HEK293T (cell line): ENCODE measurements around the gene SCUBE2.
"Not testable (repeated sequence)": the region's sequence is repeated elsewhere in the genome, so short reads cannot be mapped to it uniquely, and the experiment has no call there.

Experiments
- CTCF ChIA-PET: fragments of 350-600 bp; formaldehyde crosslinking; extraction: SDS; loops from one replicate; lab custom pipeline; 2021; ENCODE audit warnings: antibody characterized with exemption, inconsistent platforms; lab: Yijun Ruan, JAX
- POLR2A ChIA-PET: fragments of 350-600 bp; formaldehyde crosslinking; extraction: SDS; loops from one replicate; lab custom pipeline; 2020; ENCODE audit warnings: antibody characterized with exemption, inconsistent platforms; lab: Yijun Ruan, JAX
- DNase-seq: peaks from one replicate; pipeline ENCODE4 v3.0.0; 2012; ENCODE audit warnings: mixed read lengths; ENCODE audit errors: extremely low spot score
- ARNT ChIP-seq: fragments of 450-650 bp; IDR thresholded peaks from 2 replicates; pipeline ENCODE4 v1.6.1; 2017; ENCODE audit warnings: mild to moderate bottlenecking
- BHLHE40 ChIP-seq: fragments of 450-650 bp; IDR thresholded peaks from 2 replicates; pipeline ENCODE4 v1.6.1; 2016; ENCODE audit warnings: mild to moderate bottlenecking, moderate library complexity, borderline replicate concordance
- CTBP1 ChIP-seq: fragments of 450-650 bp; IDR thresholded peaks from 2 replicates; pipeline ENCODE4 v1.6.1; 2016; ENCODE audit warnings: borderline replicate concordance
- ELF4 ChIP-seq: fragments of 450-650 bp; IDR thresholded peaks from 2 replicates; pipeline ENCODE4 v1.6.1; 2017; ENCODE audit warnings: antibody characterized with exemption
- FOXA1 ChIP-seq: fragments of 450-650 bp; IDR thresholded peaks from 2 replicates; pipeline ENCODE4 v1.6.1; 2016; ENCODE audit warnings: mild to moderate bottlenecking
- FOXK2 ChIP-seq: fragments of 450-650 bp; IDR thresholded peaks from 2 replicates; pipeline ENCODE4 v1.6.1; 2016; ENCODE audit warnings: mild to moderate bottlenecking
- FOXM1 ChIP-seq: fragments of 450-650 bp; IDR thresholded peaks from 2 replicates; pipeline ENCODE4 v1.6.1; 2017; ENCODE audit warnings: mild to moderate bottlenecking, borderline replicate concordance
- HDGF ChIP-seq: fragments of 450-650 bp; IDR thresholded peaks from 2 replicates; pipeline ENCODE4 v1.6.1; 2017; ENCODE audit warnings: antibody characterized with exemption, borderline replicate concordance
- L3MBTL2 ChIP-seq: fragments of 450-650 bp; conservative IDR thresholded peaks from 2 replicates; pipeline ENCODE4 v1.6.1; 2016; ENCODE audit warnings: mild to moderate bottlenecking
- LEF1 ChIP-seq: fragments of 450-650 bp; IDR thresholded peaks from 2 replicates; pipeline ENCODE4 v1.6.1; 2017; ENCODE audit warnings: mild to moderate bottlenecking, borderline replicate concordance
- NFRKB ChIP-seq: fragments of 450-650 bp; IDR thresholded peaks from 2 replicates; pipeline ENCODE4 v1.6.1; 2016; ENCODE audit warnings: mild to moderate bottlenecking, moderate library complexity
- PKNOX1 ChIP-seq: fragments of 450-650 bp; IDR thresholded peaks from 2 replicates; pipeline ENCODE4 v1.6.1; 2016
- SP1 ChIP-seq: fragments of 450-650 bp; IDR thresholded peaks from 2 replicates; pipeline ENCODE4 v1.6.1; 2017
- SUZ12 ChIP-seq: fragments of 450-650 bp; IDR thresholded peaks from 2 replicates; pipeline ENCODE4 v1.6.1; 2016; ENCODE audit warnings: mild to moderate bottlenecking
- TARDBP ChIP-seq: fragments of 450-650 bp; IDR thresholded peaks from 2 replicates; pipeline ENCODE4 v1.6.1; 2016
- ZNF384 ChIP-seq: fragments of 450-650 bp; IDR thresholded peaks from 2 replicates; pipeline ENCODE4 v1.6.1; 2016

The SCUBE2 gene

GRCh38 chr11:8987446-8987845 lies 104.0 kb downstream of the SCUBE2 start:
- no peak for TF ChIP-seq FOXM1
- TF ChIP-seq BHLHE40: no peak
- TF ChIP-seq SUZ12: no peak
- no peak for TF ChIP-seq FOXK2
- no peak for TF ChIP-seq LEF1
- ChIA-PET CTCF (no interaction called here), POLR2A (interaction anchor here (1.3 kb wide), 1 partner anchor 23 kb away, joined by 5 read pairs; the partner anchor contains the start of gene TMEM9B)
- no peak for DNase-seq

DNA sequence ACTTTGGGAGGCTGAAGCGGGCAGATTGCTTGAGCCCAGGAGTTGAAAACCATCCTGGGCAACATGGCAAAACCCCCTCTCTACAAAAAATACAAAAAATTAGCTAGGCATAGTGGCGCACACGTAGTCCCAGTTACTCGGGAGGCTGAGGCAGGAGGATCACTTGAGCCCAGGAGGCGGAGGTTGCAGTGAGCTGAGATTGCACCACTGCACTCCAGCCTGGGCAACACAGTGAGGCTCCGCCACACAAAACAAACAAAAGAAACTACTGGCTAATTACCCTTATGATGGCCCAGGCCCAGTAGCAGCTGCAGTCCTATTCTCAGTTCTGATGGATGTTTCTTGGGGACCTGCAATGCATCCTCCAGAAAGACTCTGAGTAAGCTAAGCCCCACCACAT lies 104.6 kb downstream of the SCUBE2 start:
- POLR2A ChIA-PET, CTCF ChIA-PET, DNase-seq: not testable (repeated sequence)

- TF ChIP-seq NFRKB (no peak), ZNF384 (no peak), ARNT (no peak), L3MBTL2 (no peak), LEF1 (no peak), CTBP1 (no peak), FOXA1 (no peak), FOXM1 (no peak), HDGF (no peak), PKNOX1 (no peak), SUZ12 (no peak), FOXK2 (no peak), ELF4 (no peak), BHLHE40 (no peak), TARDBP (no peak)
- CTCF ChIA-PET: no interaction called here
- POLR2A ChIA-PET: no interaction called here
- no peak for DNase-seq
Measured at GRCh38 chr11:8985462-8985861, 105.9 kb downstream of the SCUBE2 start.

DNA sequence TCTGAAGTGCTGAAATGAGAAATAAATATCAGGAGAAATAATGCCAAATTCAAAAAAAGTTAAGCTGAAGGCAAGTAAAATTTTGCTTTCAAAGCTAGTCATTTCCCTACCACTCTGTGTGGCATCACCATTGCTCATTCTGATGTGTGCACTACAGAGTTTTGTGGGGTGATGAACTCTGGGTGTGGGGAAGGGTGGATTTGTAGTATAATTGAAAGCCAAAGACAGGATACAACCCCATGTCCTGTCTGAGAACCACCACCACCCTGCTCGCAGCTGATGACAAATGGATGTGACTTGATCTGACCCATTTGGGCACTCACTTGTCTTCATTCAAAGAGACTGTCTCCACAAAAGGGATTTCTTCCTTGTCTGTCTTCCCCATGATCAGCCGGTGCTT lies 107.8 kb downstream of the SCUBE2 start:
- TF ChIP-seq NFRKB: no peak
- TF ChIP-seq L3MBTL2: no peak
- TF ChIP-seq BHLHE40: no peak
- TF ChIP-seq ARNT: no peak
- no peak for TF ChIP-seq FOXK2
- no peak for TF ChIP-seq FOXM1
- TF ChIP-seq ZNF384: no peak
- no peak for TF ChIP-seq ELF4
- POLR2A ChIA-PET: no interaction called here
- DNase-seq: no peak
- CTCF ChIA-PET: interaction anchor here (0.9 kb wide), 1 partner anchor 19 kb away, joined by 3 read pairs; no protein-coding TSS in a partner anchor

DNA sequence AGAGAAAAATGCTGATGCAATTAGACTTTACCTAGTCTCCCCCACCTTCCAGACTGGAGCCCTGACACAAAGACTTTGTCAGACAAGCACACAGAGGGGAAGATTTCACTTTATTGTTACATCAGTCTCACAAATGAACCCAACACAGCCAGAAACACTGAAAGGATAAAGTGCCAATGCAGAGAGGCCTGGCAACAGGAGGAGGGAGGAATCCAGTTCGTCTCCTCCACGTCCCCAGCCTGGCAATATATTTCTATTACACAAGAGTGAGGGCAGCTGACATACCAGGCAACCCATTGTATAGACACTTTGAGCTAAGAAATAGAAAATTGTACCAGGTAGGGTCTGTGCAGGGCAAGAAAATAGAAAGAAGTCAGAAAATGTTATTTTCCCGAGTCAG lies 110.9 kb downstream of the SCUBE2 start:
- no peak for DNase-seq
- no peak for TF ChIP-seq CTBP1
- no peak for TF ChIP-seq ARNT
- TF ChIP-seq NFRKB: no peak
- no peak for TF ChIP-seq FOXM1
- no peak for TF ChIP-seq ZNF384
- TF ChIP-seq HDGF: no peak
- no peak for TF ChIP-seq TARDBP
- TF ChIP-seq BHLHE40: no peak
- TF ChIP-seq L3MBTL2: no peak
- ChIA-PET CTCF (interaction anchor here (1.2 kb wide), 1 partner anchor 20 kb away, joined by 3 read pairs; no protein-coding TSS in a partner anchor), POLR2A (interaction anchor here (0.9 to 1.4 kb wide), 2 partner anchors 16 to 70 kb away, joined by 3 read pairs; partner anchors contain the start of gene AKIP1)

DNA sequence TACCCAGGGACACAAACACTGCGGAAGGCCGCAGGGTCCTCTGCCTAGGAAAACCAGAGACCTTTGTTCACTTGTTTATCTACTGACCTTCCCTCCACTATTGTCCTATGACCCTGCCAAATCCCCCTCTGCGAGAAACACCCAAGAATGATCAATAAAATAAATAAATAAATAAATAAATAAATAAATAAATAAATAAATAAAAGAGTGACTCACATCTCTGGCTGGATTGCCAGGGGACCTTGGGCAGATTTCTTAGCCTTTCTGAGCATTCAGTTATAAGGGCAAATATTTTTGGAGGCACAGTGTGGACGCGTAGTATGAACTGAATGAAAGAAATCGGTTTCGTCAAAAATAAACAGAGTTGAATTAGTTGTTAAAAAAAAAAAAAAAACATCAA lies 112.0 kb downstream of the SCUBE2 start:
- DNase-seq, CTCF ChIA-PET, POLR2A ChIA-PET: not testable (repeated sequence)

DNA sequence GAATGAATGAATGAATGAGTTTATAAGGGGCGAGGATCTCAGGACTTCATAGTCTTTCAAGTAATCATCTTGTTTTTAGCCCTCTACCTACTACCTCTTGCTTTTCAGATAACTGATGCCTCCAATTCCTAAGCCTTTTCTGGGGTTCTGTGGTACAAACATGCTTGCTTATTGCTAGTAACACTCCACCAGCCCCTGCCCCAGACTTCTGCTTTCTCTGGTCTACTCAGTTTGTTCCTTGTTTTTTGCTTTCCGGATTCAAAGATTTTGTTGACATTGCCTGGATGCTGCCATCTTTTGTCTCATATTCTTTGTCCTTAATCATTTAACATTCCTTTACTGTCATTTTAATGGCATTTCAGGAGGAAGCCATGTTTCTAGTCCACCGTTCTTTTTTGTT lies 118.3 kb downstream of the SCUBE2 start:
- ChIA-PET CTCF (no interaction called here), POLR2A (no interaction called here)
- no peak for TF ChIP-seq CTBP1
- no peak for TF ChIP-seq FOXM1
- no peak for TF ChIP-seq L3MBTL2
- no peak for TF ChIP-seq NFRKB
- TF ChIP-seq SUZ12: no peak
- no peak for TF ChIP-seq ARNT
- TF ChIP-seq ZNF384: no peak
- TF ChIP-seq FOXK2: no peak
- TF ChIP-seq BHLHE40: no peak
- TF ChIP-seq FOXA1: no peak
- no peak for TF ChIP-seq LEF1
- DNase-seq: no peak

- TF ChIP-seq FOXA1 (no peak), HDGF (no peak), FOXM1 (no peak), PKNOX1 (no peak), ZNF384 (no peak), ARNT (no peak), NFRKB (no peak), SP1 (no peak), BHLHE40 (no peak), LEF1 (no peak), TARDBP (no peak), CTBP1 (no peak), FOXK2 (no peak), L3MBTL2 (no peak), SUZ12 (no peak), ELF4 (no peak)
- CTCF ChIA-PET: no interaction called here
- no peak for DNase-seq
Measured at GRCh38 chr11:8971924-8972316, 119.5 kb downstream of the SCUBE2 start.

More at GRCh38 chr11:8971924-8972316, 119.5 kb downstream of the SCUBE2 start:
- POLR2A ChIA-PET: no interaction called here
